ENCODE data around the gene IL17RA. TPM values are rescaled to one million over a fixed set of nuclear protein-coding genes. Genes with fewer than 3 reads are reported as not detected.
A peak's percentile ranks its signal among the peaks of the same experiment; 100 is the strongest.

Gene IL17RA
- total RNA-seq, 1 experiment from 2014 or later = 4.9 TPM

DNA sequence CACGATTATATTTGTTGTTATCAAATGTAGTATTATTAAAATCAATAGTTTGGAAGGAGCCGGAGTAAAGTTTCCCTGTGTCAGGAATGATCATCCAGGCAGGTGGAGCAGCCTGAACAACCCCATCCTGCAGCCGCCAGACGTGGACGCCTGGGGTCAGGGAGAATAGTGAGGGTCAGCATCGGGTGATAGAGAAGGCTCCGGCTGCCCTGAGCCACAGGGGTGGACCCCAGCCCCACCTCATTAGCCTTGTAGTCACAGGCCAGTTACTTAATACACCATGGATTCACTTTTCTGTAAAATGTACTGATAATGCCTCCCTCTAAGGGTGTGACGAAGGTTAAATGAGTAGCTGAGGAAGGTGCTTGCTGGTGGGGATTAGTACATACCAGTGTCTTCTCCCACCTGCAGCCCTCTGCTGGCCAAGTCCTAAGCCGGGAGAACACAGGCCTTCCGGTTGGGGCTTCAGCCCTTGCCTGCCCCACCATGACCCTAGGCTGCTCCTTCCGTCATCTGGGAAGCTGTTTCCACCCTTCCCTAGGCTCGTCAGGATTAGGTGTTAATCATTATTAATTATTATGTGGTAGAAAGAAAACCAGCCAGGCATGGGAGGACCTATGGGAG lies 21.5 kb downstream of the IL17RA start:
- DNase-seq (ENCODE audit: low read depth) = no peak

DNA sequence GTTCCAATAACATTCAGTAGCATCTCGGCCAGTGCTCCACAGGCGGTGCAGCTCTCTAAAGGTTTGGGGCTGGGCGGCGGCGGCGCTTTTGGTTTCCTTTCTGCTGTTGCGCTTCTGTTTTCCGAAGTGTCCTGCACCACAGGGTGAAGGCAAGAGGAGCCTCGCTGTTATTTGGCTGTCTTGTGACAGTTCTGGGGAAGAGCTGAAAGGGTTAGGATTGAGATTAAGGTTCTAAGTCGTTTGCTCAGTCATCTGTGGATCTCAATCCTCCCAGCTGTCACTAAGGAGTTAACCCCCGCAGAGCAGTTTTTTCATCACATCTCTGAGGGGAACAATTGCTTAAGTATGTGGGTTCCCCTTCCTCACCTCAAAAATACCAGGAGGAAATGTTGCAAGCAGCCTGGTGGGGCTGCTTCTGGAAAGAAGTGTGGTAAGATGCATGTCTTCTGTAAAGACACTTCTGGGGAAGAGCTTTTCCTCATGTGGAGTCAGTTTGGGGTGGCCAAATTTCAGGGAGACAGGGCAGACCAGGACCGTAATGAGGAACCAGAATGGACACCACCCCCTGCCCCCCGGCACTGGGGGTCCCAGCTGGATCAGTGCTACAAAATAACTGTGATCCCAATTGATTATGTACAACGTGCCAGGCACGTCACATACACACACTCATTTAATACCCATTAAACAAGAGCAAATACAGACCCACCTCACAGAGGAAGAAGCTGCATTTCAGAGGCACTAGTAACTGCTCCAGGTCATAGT lies 22.2 kb downstream of the IL17RA start:
- no peak for DNase-seq (ENCODE audit: low read depth)

DNA sequence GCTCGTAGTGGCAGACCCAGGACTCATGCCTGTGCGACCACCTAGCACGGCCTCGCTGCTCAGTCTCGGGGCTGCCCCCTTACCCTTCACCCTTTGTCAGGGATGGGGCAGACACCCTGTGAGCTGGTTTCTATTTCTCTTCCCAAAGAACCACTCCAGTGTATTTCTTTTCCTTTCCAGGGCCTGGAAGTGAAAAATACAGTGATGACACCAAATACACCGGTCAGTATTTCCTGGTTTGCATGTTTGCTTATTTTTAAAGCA lies 22.7 kb downstream of the IL17RA start:
- no peak for DNase-seq (ENCODE audit: low read depth)

DNA sequence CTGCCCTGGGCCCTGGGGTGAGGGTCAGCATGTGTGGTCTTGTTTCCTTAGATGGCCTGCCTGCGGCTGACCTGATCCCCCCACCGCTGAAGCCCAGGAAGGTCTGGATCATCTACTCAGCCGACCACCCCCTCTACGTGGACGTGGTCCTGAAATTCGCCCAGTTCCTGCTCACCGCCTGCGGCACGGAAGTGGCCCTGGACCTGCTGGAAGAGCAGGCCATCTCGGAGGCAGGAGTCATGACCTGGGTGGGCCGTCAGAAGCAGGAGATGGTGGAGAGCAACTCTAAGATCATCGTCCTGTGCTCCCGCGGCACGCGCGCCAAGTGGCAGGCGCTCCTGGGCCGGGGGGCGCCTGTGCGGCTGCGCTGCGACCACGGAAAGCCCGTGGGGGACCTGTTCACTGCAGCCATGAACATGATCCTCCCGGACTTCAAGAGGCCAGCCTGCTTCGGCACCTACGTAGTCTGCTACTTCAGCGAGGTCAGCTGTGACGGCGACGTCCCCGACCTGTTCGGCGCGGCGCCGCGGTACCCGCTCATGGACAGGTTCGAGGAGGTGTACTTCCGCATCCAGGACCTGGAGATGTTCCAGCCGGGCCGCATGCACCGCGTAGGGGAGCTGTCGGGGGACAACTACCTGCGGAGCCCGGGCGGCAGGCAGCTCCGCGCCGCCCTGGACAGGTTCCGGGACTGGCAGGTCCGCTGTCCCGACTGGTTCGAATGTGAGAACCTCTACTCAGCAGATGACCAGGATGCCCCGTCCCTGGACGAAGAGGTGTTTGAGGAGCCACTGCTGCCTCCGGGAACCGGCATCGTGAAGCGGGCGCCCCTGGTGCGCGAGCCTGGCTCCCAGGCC lies 23.7 kb downstream of the IL17RA start:
- DNase-seq (ENCODE audit: low read depth) = no peak

DNA sequence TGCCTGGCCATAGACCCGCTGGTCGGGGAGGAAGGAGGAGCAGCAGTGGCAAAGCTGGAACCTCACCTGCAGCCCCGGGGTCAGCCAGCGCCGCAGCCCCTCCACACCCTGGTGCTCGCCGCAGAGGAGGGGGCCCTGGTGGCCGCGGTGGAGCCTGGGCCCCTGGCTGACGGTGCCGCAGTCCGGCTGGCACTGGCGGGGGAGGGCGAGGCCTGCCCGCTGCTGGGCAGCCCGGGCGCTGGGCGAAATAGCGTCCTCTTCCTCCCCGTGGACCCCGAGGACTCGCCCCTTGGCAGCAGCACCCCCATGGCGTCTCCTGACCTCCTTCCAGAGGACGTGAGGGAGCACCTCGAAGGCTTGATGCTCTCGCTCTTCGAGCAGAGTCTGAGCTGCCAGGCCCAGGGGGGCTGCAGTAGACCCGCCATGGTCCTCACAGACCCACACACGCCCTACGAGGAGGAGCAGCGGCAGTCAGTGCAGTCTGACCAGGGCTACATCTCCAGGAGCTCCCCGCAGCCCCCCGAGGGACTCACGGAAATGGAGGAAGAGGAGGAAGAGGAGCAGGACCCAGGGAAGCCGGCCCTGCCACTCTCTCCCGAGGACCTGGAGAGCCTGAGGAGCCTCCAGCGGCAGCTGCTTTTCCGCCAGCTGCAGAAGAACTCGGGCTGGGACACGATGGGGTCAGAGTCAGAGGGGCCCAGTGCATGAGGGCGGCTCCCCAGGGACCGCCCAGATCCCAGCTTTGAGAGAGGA lies 24.5 kb downstream of the IL17RA start:
- no peak for DNase-seq (ENCODE audit: low read depth)

- no peak for DNase-seq (ENCODE audit: low read depth)
Observed at GRCh38 chr22:17109976-17110375, 25.2 kb downstream of the IL17RA start.

DNA sequence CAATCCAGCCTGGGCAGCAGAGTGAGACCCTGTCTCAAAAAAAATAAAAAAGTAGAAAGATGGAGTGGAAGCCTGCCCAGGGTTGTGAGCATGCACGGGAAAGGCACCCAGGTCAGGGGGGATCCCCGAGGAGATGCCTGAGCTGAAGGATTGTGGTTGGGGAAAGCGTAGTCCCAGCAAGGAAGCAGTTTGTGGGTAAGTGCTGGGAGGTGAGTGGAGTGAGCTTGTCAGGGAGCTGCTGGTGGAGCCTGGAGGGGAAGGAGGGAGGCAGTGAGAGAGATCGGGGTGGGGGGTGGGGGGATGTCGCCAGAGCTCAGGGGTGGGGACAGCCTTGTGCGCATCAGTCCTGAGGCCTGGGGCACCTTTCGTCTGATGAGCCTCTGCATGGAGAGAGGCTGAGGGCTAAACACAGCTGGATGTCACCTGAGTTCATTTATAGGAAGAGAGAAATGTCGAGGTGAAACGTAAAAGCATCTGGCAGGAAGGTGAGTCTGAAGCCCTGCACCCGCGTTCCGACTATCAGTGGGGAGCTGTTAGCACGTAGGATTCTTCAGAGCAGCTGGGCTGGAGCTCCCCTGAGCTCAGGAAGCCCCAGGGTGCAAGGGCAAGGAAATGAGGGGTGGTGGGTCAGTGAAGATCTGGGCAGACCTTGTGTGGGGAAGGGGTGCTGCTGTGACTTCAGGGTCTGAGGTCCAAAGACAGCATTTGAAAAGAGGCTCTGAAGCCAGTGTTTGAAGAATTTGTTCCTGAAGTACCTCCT lies 26.2 kb downstream of the IL17RA start:
- no peak for DNase-seq (ENCODE audit: low read depth)

GRCh38 chr22:17112491-17113042 lies 27.8 kb downstream of the IL17RA start:
- DNase-seq (ENCODE audit: low read depth) = no peak

GRCh38 chr22:17113600-17113999 lies 28.8 kb downstream of the IL17RA start:
- DNase-seq (ENCODE audit: low read depth) = no peak

DNA sequence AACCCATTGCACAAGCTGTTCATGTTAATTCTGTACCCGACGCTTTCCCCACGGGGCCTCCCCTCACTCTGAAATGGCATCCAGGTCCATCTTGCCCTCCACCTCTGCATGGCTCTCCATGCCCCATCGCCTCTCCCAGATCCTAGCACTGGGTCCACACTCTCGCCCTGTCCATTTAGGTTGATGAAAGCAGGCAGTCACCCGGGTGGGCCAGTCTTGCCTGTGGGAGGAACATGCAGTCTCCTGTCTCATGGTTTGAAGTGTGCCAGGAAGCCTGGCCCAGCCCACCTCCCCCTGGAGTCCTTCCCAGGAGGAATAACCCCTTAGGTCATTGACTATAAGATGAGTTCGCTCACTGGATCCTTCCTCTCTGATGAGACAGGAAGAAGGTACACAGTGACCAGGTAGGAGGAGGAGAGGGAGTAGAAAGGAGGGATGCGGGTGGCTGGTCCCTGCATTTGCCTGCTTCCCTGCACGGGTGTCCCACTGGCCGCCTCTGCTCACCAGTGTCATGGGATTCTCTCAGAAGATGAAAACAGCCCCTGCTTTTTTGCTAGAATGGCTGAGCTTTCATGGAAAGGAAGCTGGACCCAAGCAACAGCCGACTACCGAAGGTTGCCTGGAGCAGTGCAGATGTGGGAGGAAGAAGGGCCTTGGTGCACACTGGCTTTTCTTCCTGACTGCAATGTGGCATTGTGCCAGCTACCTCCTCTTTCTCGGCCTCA lies 29.5 kb downstream of the IL17RA start:
- DNase-seq (ENCODE audit: low read depth) = no peak

GRCh38 chr22:17114898-17115235 lies 30.1 kb downstream of the IL17RA start:
- DNase-seq (ENCODE audit: low read depth) = no peak

- DNase-seq (ENCODE audit: low read depth) = no peak
Observed at GRCh38 chr22:17115236-17115635, 30.4 kb downstream of the IL17RA start.

GRCh38 chr22:17115945-17116565 lies 31.3 kb downstream of the IL17RA start:
- DNase-seq (ENCODE audit: low read depth) = no peak

- no peak for DNase-seq (ENCODE audit: low read depth)
Observed at GRCh38 chr22:17116572-17117330, 32.0 kb downstream of the IL17RA start.

- no peak for DNase-seq (ENCODE audit: low read depth)
Observed at GRCh38 chr22:17117400-17117799, 32.6 kb downstream of the IL17RA start.

- no peak for DNase-seq (ENCODE audit: low read depth)
Observed at GRCh38 chr22:17117890-17118289, 33.1 kb downstream of the IL17RA start.

DNA sequence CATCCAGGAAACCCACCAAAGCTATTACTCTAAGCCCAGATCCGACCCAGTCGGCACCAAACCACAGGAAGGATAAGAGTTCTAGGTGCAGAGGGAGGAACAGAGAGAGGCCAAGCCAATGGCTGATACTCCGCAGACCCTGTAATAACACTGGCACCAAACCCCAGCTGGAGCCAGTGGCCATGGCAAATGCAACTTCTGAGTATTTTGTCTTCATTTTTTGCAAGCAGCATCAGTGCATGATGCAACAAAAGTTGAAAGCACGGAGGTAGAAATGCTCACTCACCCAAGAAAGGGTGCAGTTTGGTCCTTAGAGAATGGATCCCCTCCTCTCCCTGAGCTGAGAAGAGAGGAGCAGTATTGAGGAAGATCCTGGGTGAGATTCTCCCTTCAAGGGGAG lies 33.5 kb downstream of the IL17RA start:
- no peak for DNase-seq (ENCODE audit: low read depth)

DNA sequence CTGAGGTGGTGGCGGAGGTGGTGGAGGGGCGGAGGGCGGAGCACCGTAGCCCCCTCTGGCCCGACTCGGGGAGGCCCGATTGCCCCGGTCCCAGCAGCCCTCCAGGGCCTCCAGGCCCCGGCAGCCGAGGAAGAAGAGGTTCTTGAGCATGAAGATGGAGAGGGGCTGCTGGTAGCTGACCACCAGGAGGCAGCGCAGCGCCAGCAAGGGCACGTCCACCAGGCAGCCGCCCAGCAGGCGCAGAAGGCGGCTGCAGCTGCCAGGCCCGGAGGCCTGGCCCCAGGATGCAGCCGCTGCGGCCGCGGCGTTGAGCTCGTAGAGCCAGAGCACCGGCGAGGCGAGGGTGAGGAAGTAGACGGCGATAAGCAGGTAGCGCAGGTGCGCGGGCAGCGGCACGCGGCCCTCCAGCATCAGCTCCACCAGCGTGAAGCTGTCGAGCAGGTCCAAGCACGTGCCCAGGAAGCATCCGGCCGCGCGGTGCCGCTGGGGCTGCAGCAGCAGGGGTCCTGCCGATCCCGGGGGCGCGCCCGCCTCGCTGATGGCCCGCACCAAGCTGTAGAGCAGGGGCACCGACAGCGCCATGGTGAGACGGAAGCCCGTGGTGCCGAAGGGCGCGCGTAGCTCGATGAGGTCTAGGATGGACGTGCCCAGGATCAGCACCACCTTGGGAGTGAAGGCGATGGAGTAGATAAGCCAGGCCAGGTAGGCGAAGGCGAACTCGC lies 34.8 kb downstream of the IL17RA start:
- no peak for DNase-seq (ENCODE audit: low read depth)

- DNase-seq (ENCODE audit: low read depth) = peak; percentile 28
Observed at GRCh38 chr22:17120281-17120680, 35.5 kb downstream of the IL17RA start.

Measured in RPMI7951 (cell line).